ENCODE measurements around the gene CHD2. TPM values are rescaled to one million over a fixed set of nuclear protein-coding genes. Genes with fewer than 3 reads are reported as not detected.

Gene CHD2
- total RNA-seq, 1 experiment from 2014 or later = 101 TPM

DNA sequence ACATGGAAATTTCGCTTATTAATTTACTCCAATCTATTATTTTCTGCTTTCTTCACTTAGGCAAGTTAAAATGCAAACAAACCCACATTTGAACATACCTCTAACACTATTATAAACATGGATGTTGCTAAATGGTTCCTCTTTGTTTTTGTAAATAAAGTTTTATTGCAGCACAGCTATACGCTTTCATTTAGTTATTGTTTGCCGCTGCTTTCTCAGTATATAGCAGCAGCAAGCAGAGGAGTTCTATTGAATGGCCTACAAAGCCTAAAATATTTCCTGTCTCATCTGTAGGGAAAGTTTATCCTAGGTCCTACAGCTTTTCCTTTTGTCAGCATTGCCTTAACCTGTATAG lies 7.9 kb upstream of the CHD2 start:
- TF ChIP-seq ATF1 (CRISPR knock-in tag; IDR thresholded peaks at IDR 0.05) = no peak
- no peak for TF ChIP-seq ZNF263 (CRISPR knock-in tag; IDR thresholded peaks at IDR 0.05; ENCODE audit: low read depth)
- TF ChIP-seq, protein P1, sequence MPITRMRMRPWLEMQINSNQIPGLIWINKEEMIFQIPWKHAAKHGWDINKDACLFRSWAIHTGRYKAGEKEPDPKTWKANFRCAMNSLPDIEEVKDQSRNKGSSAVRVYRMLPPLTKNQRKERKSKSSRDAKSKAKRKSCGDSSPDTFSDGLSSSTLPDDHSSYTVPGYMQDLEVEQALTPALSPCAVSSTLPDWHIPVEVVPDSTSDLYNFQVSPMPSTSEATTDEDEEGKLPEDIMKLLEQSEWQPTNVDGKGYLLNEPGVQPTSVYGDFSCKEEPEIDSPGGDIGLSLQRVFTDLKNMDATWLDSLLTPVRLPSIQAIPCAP (CRISPR knock-in tag; IDR thresholded peaks at IDR 0.05) = no peak
- no peak for TF ChIP-seq ZNF396 (CRISPR knock-in tag; IDR thresholded peaks at IDR 0.05; ENCODE audit: borderline replicate concordance)
- TF ChIP-seq GRHL2 (CRISPR knock-in tag; IDR thresholded peaks at IDR 0.05; ENCODE audit: insufficient replicate concordance, severe bottlenecking) = no peak
- TF ChIP-seq ZNF671 (CRISPR knock-in tag; IDR thresholded peaks at IDR 0.05) = no peak
- no peak for TF ChIP-seq TP53 (CRISPR knock-in tag; IDR thresholded peaks at IDR 0.05)
- TF ChIP-seq, protein P2, sequence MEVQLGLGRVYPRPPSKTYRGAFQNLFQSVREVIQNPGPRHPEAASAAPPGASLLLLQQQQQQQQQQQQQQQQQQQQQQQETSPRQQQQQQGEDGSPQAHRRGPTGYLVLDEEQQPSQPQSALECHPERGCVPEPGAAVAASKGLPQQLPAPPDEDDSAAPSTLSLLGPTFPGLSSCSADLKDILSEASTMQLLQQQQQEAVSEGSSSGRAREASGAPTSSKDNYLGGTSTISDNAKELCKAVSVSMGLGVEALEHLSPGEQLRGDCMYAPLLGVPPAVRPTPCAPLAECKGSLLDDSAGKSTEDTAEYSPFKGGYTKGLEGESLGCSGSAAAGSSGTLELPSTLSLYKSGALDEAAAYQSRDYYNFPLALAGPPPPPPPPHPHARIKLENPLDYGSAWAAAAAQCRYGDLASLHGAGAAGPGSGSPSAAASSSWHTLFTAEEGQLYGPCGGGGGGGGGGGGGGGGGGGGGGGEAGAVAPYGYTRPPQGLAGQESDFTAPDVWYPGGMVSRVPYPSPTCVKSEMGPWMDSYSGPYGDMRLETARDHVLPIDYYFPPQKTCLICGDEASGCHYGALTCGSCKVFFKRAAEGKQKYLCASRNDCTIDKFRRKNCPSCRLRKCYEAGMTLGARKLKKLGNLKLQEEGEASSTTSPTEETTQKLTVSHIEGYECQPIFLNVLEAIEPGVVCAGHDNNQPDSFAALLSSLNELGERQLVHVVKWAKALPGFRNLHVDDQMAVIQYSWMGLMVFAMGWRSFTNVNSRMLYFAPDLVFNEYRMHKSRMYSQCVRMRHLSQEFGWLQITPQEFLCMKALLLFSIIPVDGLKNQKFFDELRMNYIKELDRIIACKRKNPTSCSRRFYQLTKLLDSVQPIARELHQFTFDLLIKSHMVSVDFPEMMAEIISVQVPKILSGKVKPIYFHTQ (CRISPR knock-in tag; IDR thresholded peaks at IDR 0.05) = no peak
- TF ChIP-seq, protein P3, sequence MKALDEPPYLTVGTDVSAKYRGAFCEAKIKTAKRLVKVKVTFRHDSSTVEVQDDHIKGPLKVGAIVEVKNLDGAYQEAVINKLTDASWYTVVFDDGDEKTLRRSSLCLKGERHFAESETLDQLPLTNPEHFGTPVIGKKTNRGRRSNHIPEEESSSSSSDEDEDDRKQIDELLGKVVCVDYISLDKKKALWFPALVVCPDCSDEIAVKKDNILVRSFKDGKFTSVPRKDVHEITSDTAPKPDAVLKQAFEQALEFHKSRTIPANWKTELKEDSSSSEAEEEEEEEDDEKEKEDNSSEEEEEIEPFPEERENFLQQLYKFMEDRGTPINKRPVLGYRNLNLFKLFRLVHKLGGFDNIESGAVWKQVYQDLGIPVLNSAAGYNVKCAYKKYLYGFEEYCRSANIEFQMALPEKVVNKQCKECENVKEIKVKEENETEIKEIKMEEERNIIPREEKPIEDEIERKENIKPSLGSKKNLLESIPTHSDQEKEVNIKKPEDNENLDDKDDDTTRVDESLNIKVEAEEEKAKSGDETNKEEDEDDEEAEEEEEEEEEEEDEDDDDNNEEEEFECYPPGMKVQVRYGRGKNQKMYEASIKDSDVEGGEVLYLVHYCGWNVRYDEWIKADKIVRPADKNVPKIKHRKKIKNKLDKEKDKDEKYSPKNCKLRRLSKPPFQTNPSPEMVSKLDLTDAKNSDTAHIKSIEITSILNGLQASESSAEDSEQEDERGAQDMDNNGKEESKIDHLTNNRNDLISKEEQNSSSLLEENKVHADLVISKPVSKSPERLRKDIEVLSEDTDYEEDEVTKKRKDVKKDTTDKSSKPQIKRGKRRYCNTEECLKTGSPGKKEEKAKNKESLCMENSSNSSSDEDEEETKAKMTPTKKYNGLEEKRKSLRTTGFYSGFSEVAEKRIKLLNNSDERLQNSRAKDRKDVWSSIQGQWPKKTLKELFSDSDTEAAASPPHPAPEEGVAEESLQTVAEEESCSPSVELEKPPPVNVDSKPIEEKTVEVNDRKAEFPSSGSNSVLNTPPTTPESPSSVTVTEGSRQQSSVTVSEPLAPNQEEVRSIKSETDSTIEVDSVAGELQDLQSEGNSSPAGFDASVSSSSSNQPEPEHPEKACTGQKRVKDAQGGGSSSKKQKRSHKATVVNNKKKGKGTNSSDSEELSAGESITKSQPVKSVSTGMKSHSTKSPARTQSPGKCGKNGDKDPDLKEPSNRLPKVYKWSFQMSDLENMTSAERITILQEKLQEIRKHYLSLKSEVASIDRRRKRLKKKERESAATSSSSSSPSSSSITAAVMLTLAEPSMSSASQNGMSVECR (CRISPR knock-in tag; IDR thresholded peaks at IDR 0.05; ENCODE audit: borderline replicate concordance) = no peak
- no peak for TF ChIP-seq ZNF317 (CRISPR knock-in tag; IDR thresholded peaks at IDR 0.05; ENCODE audit: borderline replicate concordance, low read depth)
- TF ChIP-seq FOXK1 (CRISPR knock-in tag; IDR thresholded peaks at IDR 0.05) = no peak
- CTCF ChIA-PET = no interaction called here
- H3K4me3 Mint-ChIP-seq = no peak overlapping the region
- no peak overlapping the region for H3K27ac Mint-ChIP-seq
- no peaks in the 10 kb centered on the region for H3K27me3 Mint-ChIP-seq (ENCODE audit: low read depth)
- peaks cover 3% of the 10 kb centered on the region; the same call in 1 of the 2 replicates for H3K9me3 Mint-ChIP-seq
- POLR2A ChIA-PET = interaction anchor here (0.6 to 1.3 kb wide), 2 partner anchors 10 to 83 kb away, joined by 3 to 4 read pairs; no protein-coding TSS in a partner anchor
- ATAC-seq (no peak), DNase-seq (ENCODE audit: low spot score) (no peak)
- peaks cover 9% of the 10 kb centered on the region for H3K4me1 Mint-ChIP-seq
- peaks cover 80% of the 10 kb centered on the region for H3K36me3 Mint-ChIP-seq

DNA sequence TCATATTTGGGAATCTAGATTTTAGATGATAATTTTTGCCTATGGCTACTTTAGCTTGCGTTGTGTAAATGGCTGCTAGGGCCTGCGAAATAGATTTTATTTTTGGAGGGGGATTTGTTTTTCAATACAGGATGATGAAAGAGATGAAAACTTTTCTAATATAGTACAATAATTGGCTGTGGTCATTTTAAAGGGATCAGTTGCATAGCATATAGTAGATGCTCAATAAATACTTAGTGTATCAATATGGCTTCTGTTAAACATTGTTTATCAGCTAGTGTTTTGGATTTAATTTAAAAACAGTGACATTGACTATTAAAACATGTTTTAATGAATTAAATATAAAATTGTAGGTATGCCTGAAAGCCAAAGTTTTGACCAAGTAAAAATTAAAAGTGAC lies 6.9 kb upstream of the CHD2 start:
- no peak for ATAC-seq
- Mint-ChIP-seq H3K27ac (no peak overlapping the region), H3K27me3 (ENCODE audit: low read depth) (no peaks in the 10 kb centered on the region), H3K36me3 (peaks cover 82% of the 10 kb centered on the region), H3K4me3 (no peak overlapping the region), H3K9me3 (peaks cover 3% of the 10 kb centered on the region; the same call in 1 of the 2 replicates), H3K4me1 (peaks cover 7% of the 10 kb centered on the region; the same call in 1 of the 2 replicates)
- DNase-seq (ENCODE audit: low spot score) = no peak
- ChIA-PET CTCF (interaction anchor here (0.7 kb wide), 1 partner anchor 10 kb away, joined by 3 read pairs; no protein-coding TSS in a partner anchor), POLR2A (interaction anchor here (1.3 to 4.6 kb wide), 2 partner anchors 12 to 84 kb away, joined by 3 to 15 read pairs; no protein-coding TSS in a partner anchor)
- TF ChIP-seq ZNF219 (CRISPR knock-in tag; IDR thresholded peaks at IDR 0.05; ENCODE audit: borderline replicate concordance) (no peak), FOXK1 (CRISPR knock-in tag; IDR thresholded peaks at IDR 0.05) (no peak), GRHL2 (CRISPR knock-in tag; IDR thresholded peaks at IDR 0.05; ENCODE audit: insufficient replicate concordance, severe bottlenecking) (no peak), TEAD1 (CRISPR knock-in tag; IDR thresholded peaks at IDR 0.05) (no peak), ESRRA (CRISPR knock-in tag; IDR thresholded peaks at IDR 0.05; ENCODE audit: borderline replicate concordance) (no peak), GTF2I (CRISPR knock-in tag; conservative IDR thresholded peaks at IDR 0.05) (no peak)
- TF ChIP-seq, protein P4, sequence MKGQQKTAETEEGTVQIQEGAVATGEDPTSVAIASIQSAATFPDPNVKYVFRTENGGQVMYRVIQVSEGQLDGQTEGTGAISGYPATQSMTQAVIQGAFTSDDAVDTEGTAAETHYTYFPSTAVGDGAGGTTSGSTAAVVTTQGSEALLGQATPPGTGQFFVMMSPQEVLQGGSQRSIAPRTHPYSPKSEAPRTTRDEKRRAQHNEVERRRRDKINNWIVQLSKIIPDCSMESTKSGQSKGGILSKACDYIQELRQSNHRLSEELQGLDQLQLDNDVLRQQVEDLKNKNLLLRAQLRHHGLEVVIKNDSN (CRISPR knock-in tag; IDR thresholded peaks at IDR 0.05) = no peak
- TF ChIP-seq, protein P5, sequence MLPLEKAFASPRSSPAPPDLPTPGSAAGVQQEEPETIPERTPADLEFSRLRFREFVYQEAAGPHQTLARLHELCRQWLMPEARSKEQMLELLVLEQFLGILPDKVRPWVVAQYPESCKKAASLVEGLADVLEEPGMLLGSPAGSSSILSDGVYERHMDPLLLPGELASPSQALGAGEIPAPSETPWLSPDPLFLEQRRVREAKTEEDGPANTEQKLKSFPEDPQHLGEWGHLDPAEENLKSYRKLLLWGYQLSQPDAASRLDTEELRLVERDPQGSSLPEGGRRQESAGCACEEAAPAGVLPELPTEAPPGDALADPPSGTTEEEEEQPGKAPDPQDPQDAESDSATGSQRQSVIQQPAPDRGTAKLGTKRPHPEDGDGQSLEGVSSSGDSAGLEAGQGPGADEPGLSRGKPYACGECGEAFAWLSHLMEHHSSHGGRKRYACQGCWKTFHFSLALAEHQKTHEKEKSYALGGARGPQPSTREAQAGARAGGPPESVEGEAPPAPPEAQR (CRISPR knock-in tag; IDR thresholded peaks at IDR 0.05) = no peak
- TF ChIP-seq, protein P6, sequence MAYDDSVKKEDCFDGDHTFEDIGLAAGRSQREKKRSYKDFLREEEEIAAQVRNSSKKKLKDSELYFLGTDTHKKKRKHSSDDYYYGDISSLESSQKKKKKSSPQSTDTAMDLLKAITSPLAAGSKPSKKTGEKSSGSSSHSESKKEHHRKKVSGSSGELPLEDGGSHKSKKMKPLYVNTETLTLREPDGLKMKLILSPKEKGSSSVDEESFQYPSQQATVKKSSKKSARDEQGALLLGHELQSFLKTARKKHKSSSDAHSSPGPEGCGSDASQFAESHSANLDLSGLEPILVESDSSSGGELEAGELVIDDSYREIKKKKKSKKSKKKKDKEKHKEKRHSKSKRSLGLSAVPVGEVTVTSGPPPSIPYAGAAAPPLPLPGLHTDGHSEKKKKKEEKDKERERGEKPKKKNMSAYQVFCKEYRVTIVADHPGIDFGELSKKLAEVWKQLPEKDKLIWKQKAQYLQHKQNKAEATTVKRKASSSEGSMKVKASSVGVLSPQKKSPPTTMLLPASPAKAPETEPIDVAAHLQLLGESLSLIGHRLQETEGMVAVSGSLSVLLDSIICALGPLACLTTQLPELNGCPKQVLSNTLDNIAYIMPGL (CRISPR knock-in tag; IDR thresholded peaks at IDR 0.05) = no peak
- TF ChIP-seq, protein P7, sequence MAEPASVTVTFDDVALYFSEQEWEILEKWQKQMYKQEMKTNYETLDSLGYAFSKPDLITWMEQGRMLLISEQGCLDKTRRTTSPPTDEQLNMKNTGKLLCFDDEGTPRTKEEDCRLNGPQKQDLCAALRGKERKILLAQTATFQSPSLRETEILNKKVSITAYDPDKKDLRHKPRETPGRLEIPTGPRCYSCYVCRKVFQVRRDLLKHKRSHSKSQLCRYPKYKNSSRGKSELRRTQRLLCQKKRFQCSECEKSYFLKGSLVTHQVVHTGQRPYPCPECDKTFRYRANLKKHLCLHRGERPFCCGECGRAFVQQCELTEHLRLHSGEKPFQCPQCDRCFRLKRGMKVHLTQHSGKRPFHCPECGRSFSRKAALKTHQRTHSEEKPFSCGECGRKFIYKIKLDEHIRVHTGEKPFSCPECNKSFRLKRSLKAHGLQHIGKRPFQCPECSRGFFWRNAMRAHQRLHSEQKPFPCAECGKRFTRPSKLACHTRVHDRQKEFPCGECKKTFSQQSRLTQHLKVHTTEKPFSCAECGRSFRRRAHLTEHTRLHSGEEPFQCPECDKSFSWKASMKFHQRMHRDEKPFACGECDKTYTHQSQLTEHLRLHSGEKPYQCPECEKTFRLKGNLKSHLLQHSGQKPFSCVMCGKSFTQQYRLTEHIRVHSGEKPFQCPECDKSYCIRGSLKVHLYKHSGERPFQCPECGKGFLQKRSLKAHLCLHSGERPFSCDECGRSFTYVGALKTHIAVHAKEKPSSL (CRISPR knock-in tag; conservative IDR thresholded peaks at IDR 0.05) = no peak

Data from WTC11 (cell line).